Mammary epithelial cell (primary cell): Measurements from ENCODE around the gene POU2F3.

Source experiments
- EZH2 ChIP-seq: IDR thresholded peaks from 2 replicates; pipeline ENCODE4 v1.6.1; 2012; ENCODE audit warnings: low read length, inconsistent platforms, borderline replicate concordance
- TF ChIP-seq, protein P1 (sequence below), 2 donors: IDR thresholded peaks in 1 of 2; conservative IDR thresholded peaks in 1 of 2; 2 replicates each; pipeline ENCODE4 v1.5.1; 2011 to 2012; ENCODE audit warnings: inconsistent platforms in 2 of 2, low read length in 2 of 2, mild to moderate bottlenecking in 2 of 2, control low read depth in 1 of 2, low read depth in 1 of 2; ENCODE audit not compliant: insufficient read depth in 1 of 2; ENCODE audit errors: extremely low read depth in 1 of 2

DNA sequence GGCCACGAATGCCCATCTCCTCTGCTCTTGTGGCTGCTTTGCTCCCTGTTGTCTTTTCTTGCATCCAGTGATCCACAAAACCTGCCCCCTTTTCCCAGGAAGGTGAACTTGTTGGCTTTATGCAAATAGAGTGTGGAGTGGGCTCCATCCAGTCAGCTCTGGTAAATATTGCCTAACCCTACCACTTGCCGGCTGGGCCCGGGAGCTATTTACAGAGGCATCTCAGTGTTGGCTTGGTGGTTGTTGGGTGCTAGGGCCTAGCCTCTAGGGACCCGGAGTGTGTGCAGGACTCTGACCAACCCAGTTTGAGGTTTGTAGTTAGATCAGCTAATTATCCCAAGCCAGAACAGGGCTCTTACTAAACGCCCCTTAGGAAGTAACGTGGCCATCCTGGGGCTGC lies 44.3 kb downstream of the POU2F3 start:
- TF ChIP-seq, protein P1, sequence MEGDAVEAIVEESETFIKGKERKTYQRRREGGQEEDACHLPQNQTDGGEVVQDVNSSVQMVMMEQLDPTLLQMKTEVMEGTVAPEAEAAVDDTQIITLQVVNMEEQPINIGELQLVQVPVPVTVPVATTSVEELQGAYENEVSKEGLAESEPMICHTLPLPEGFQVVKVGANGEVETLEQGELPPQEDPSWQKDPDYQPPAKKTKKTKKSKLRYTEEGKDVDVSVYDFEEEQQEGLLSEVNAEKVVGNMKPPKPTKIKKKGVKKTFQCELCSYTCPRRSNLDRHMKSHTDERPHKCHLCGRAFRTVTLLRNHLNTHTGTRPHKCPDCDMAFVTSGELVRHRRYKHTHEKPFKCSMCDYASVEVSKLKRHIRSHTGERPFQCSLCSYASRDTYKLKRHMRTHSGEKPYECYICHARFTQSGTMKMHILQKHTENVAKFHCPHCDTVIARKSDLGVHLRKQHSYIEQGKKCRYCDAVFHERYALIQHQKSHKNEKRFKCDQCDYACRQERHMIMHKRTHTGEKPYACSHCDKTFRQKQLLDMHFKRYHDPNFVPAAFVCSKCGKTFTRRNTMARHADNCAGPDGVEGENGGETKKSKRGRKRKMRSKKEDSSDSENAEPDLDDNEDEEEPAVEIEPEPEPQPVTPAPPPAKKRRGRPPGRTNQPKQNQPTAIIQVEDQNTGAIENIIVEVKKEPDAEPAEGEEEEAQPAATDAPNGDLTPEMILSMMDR (conservative IDR thresholded peaks at IDR 0.05 in 1 of 2, IDR thresholded peaks at IDR 0.05 in 1 of 2; ENCODE audit: extremely low read depth in 1 of 2, insufficient read depth in 1 of 2, low read depth in 1 of 2, low read length in 2 of 2), result no peak
- no peak for TF ChIP-seq EZH2
